Nasal cavity respiratory epithelium epithelial cell of viscerocranial mucosa (primary cell): ENCODE results near the gene TEKT5. TPM values are rescaled to one million over a fixed set of nuclear protein-coding genes. Genes with fewer than 3 reads are reported as not detected.

Experiments
- total RNA-seq: library from RNA; depleted of rRNA; stranded (reverse); fragments of >200 nt; gene quantifications from 2 replicates; pipeline ENCODE4 v1.2.3, GENCODE V29; 2014

The TEKT5 gene
- 0.14 and 0.34 TPM in 2 replicates for total RNA-seq

DNA sequence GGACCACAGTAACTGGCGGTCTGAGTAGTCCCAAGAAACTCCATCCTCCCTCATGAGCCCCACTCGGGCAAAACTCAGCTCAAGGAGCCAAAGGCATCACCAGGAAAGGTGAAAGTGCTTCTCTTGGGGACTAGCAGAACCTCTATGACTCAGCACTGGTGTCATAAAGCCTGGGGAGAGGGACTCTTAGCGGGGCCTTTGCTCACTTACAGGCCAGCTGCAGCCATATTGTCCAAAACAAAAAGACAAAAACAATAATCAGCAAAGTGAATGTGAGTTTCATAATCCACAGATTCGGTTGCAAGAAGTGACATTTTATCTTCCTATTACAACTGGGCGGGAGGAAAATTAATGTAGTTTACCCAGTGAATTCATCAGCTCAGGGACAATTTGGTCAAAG lies at the start of gene TEKT5:
TEKT5 (minus strand) TSS at position 101 of the 400 bp plus-strand sequence; CDS start at position 44, 57 bp downstream.

DNA sequence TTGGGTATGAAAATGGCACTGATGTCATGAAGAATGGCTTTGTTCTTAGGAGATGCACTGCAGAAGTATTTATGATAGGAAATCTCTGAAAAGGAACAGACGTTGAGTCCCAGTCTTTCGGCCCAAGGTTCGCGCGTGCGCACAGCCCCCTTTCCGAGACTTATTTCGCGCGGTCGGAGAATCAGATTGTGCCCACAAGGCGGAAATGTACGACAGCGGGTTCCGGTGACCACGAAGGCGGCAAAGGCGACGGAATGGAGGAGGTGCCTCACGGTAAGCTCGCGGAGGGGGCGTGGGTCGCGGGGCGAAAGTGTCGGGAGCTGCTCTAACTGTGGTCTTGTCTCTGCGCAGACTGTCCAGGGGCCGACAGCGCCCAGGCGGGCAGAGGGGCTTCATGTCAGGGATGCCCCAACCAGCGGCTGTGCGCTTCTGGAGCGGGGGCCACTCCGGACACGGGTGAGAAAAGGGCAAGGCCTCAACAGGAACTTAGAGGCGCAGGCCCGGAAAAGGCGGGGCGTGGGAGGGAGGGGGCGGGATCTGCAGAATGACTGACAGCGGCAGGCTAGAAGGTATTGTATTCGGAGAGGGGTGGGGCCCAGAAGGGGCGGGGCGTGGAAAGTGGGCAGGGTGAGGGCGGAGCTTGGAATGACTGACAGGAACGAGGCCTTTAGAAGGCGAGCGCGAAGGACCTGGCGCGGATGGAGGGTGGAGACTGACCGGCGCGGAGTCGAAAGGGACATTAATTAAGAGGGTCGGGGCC lies 49.1 kb upstream of the TEKT5 start, which contains the start of gene NUBP1:
NUBP1 (plus strand) TSS at position 233 of the 760 bp plus-strand sequence; CDS start at position 255, 22 bp downstream.

DNA sequence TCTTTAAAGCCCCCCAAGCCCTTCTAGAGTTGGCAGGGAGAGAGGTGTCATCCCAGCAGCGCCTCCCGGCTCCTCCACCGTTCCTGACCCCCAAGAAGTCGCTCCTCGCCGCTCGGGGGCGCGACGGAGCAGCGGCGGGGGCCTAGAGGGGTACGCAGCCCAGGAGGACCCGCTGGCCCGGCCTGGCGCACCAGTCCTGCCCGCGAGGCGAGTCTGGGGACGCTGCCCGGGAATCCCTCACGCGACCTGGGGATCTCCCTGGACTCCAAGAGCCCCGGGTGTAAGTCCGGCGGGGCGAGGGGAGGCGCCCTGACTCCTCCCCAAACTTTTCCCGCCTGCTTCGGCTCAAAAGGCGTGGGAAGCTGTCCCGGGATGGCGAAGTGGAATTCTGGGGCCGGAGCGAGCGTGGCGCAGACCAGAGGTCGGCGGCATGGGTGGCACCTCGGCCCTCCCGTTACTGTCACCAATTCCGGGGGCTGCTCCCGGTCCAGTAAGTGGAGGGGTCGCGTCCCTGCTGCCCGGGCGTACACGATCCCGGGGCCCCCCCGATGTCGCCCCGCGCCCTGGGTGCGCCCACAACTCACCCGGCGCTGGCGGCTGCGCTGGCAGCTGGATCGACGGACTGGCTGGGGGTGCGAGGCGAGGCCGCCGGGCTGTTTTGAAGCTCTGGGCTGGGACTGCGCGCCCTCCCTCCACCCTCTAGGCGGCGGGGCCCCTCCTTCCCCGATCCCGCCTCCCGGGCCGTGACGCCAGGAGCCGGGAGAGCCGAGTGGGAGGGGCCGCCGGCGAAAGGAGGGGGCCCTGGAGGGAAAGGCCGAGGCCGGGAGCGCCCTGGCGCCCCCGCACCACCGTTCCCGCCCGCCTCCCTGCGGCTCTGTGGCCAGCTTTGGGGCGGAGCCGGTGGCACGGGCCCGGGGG lies 114.5 kb downstream of the TEKT5 start, which contains the start of gene EMP2:
EMP2 (minus strand) TSS at position 634 of the 918 bp plus-strand sequence. CDS start 32,981 bp downstream, outside the sequence.

Other genes starting within 250 kb of the TEKT5 start
- gene EMP2, start 114.3 kb downstream of the TEKT5 start, total RNA-seq = 13.0 and 33.9 TPM in 2 replicates
- gene NUBP1, start 48.9 kb upstream of the TEKT5 start, total RNA-seq = 12.9 and 14.0 TPM in 2 replicates
- gene TVP23A, start 123.9 kb upstream of the TEKT5 start, total RNA-seq = not detected in 2 replicates
- under 0.01 and 0.64 TPM in 2 replicates for gene CIITA, start 182.3 kb upstream of the TEKT5 start, total RNA-seq
- 39.6 and 50.3 TPM in 2 replicates for gene DEXI, start 247.5 kb upstream of the TEKT5 start, total RNA-seq
- 13.3 and 25.6 TPM in 2 replicates for gene CLEC16A, start 249.6 kb upstream of the TEKT5 start, total RNA-seq